ENCODE results near the gene FREY1. TPM values are rescaled to one million over a fixed set of nuclear protein-coding genes. Genes with fewer than 3 reads are reported as not detected.

FREY1 gene
- total RNA-seq, 2 donors from 2014 or later, result 0.59 to 2.8 TPM

DNA sequence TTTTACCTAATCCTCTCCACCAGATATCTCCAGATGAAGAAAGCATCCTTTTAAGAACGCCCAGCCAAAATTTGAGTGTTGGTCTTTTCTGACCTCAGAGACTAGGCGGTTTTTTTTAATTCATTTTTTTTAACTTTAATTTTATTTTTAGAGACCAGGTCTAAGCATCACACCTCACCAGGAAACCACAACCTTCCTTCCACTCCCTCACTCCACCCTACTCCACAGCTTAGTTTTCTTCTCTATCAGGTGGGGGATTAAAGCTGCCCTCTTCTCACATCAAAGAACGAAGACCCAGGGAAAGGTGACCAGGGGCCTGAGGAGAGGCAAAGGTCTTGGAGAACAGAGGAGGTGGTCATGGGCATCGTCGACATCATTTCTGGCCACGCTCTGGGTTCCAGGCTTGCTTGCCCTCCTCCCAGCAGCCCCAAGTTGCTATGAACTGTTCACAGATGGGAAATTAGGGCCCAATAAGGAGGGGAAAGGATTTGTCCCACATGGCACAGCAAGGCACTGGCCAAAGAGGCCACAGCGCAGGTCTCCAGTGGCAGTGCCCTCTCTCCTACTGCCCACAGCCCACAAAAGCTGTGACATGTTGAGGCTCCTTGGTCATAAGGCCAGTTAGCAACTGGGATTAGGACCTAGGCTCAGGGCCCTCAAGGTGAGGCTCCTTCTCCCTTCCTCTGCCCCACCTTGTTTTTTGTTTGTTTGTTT, 12.0 kb upstream of the FREY1 start:
- WGBS, result 78% methylated on average over 7 of the region's 7 CpGs

DNA sequence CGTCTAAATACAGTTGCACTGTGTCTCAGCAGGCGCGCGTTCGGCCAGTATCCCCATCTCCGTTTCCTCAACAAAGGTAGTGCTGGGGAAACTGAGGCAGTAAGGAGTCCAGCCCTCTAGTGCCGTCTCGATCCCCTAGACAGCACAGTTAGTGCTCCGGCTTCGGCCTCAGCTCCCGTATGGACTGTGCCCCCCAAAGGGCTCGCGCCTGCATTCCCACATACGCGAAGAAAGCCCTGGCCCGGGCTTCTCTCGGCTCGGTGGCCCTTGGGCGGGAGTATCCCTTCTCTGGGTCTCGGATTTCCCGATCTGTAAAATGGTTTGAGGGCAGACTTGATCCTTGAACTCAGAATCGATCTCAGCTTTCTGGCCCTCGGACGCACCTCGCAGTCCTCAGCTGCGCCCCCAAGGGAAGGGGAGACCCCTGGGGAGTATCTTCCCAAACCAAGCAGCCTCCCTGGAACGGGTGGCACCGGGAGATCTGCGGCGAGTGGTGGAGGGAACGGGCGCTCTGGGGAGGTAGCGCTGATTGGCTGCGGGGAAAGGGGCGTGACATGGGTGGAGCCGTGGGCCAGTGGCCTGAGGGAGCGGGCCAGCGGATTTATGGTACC, 11.4 kb upstream of the FREY1 start:
- peak; percentile 79 for DNase-seq (ENCODE audit: low spot score)
- H3K36me3 ChIP-seq, result peaks cover 0 to 10% of the 10 kb centered on the region in 2 donors
- WGBS, result 1% methylated on average over 38 of the region's 38 CpGs
- H3K9me3 ChIP-seq, result no peaks in the 10 kb centered on the region
- intact Hi-C loops (cut with DNase I), result loop anchor here (5.0 kb wide), 1 partner anchor 71 kb away; the partner anchor contains the start of gene CRY2
- H3K4me3 ChIP-seq, result peak overlapping the region; percentile 60 to 74
- TF ChIP-seq, protein P1, sequence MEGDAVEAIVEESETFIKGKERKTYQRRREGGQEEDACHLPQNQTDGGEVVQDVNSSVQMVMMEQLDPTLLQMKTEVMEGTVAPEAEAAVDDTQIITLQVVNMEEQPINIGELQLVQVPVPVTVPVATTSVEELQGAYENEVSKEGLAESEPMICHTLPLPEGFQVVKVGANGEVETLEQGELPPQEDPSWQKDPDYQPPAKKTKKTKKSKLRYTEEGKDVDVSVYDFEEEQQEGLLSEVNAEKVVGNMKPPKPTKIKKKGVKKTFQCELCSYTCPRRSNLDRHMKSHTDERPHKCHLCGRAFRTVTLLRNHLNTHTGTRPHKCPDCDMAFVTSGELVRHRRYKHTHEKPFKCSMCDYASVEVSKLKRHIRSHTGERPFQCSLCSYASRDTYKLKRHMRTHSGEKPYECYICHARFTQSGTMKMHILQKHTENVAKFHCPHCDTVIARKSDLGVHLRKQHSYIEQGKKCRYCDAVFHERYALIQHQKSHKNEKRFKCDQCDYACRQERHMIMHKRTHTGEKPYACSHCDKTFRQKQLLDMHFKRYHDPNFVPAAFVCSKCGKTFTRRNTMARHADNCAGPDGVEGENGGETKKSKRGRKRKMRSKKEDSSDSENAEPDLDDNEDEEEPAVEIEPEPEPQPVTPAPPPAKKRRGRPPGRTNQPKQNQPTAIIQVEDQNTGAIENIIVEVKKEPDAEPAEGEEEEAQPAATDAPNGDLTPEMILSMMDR (IDR thresholded peaks at IDR 0.05), result no peak
- TF ChIP-seq POLR2A (IDR thresholded peaks at IDR 0.05) (peak; percentile 55), POLR2AphosphoS5 (IDR thresholded peaks at IDR 0.05) (peak; percentile 65)
- no peaks in the 10 kb centered on the region for H3K27me3 ChIP-seq (replicated peaks; ENCODE audit: insufficient read depth)
- peaks cover 21% of the 10 kb centered on the region for H3K4me1 ChIP-seq (replicated peaks)
- peak overlapping the region; percentile 89 to 90 for H3K27ac ChIP-seq

More for the DNA sequence above, 12.0 kb upstream of the FREY1 start:
- H3K36me3 ChIP-seq, result peaks cover 0 to 7% of the 10 kb centered on the region in 2 donors
- peaks cover 21% of the 10 kb centered on the region for H3K4me1 ChIP-seq (replicated peaks)
- intact Hi-C loops (cut with DNase I), result loop anchor here (5.0 kb wide), 1 partner anchor 72 kb away; the partner anchor contains the start of gene CRY2
- peak overlapping the region; percentile 89 to 90 for H3K27ac ChIP-seq
- H3K9me3 ChIP-seq, result no peaks in the 10 kb centered on the region
- DNase-seq (ENCODE audit: low spot score), result no peak
- no peaks in the 10 kb centered on the region for H3K27me3 ChIP-seq (replicated peaks; ENCODE audit: insufficient read depth)
- TF ChIP-seq POLR2A (IDR thresholded peaks at IDR 0.05) (no peak), POLR2AphosphoS5 (IDR thresholded peaks at IDR 0.05) (no peak)
- TF ChIP-seq, protein P1 (IDR thresholded peaks at IDR 0.05), result no peak
- H3K4me3 ChIP-seq, result peak overlapping the region in 1 of 2 donors; percentile 60

DNA sequence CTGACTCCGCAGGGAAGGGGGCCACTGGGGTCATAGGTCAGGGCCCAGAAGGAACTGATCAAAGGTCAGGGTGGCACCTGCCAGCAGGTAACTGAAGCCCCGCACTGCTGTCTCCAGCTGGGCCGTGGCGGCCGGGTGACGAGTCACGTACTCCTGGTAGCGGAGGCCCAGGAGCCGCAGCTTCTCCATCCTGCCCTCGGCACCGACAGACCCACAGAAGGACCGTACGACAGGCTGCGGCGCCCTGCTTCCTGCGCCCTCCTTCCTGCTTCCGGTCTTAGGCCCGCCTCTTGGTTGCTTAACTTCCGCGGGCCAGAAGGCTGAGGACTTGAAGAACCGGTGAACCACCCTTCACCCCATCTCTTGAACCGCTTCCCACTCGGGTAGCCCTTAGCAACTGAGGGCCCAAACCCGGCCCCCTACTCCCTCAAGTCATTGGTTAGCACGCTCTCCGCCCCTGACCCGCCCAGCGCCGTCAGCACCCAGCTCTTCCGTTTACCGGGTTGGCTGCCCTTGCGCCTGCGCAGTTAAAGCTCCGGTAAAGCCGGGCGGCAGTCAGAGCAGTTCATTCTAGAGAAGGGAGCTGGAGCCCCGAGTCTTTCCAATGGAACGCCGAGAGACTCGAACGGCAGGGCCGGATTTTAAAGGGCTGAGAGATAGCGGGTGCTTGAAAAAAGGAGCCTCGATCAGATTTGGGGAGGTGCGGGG, 10.7 kb upstream of the FREY1 start, which contains the start of gene PEX16:
TSS of gene PEX16 (minus strand) at position 255 of the 708 bp plus-strand sequence. CDS start at position 189, 66 bp downstream.
- under 1% methylated on average over 28 of the region's 45 CpGs for WGBS
- peaks cover 0 to 10% of the 10 kb centered on the region in 2 donors for H3K36me3 ChIP-seq
- peaks cover 21% of the 10 kb centered on the region for H3K4me1 ChIP-seq (replicated peaks)
- intact Hi-C loops (cut with DNase I), result loop anchor here (5.0 kb wide), 1 partner anchor 70 kb away; the partner anchor contains the start of gene CRY2
- peak within 1 kb of the TSS; percentile 60 to 74 for H3K4me3 ChIP-seq
- TF ChIP-seq, protein P1 (IDR thresholded peaks at IDR 0.05), result no peak
- peak; percentile 85 for TF ChIP-seq POLR2A (IDR thresholded peaks at IDR 0.05)
- TF ChIP-seq POLR2AphosphoS5 (IDR thresholded peaks at IDR 0.05), result peak; percentile 99
- DNase-seq (ENCODE audit: low spot score), result peak; percentile 99
- no peaks in the 10 kb centered on the region for H3K27me3 ChIP-seq (replicated peaks; ENCODE audit: insufficient read depth)
- no peaks in the 10 kb centered on the region for H3K9me3 ChIP-seq
- H3K27ac ChIP-seq, result peak within 1 kb of the TSS; percentile 89 to 90

DNA sequence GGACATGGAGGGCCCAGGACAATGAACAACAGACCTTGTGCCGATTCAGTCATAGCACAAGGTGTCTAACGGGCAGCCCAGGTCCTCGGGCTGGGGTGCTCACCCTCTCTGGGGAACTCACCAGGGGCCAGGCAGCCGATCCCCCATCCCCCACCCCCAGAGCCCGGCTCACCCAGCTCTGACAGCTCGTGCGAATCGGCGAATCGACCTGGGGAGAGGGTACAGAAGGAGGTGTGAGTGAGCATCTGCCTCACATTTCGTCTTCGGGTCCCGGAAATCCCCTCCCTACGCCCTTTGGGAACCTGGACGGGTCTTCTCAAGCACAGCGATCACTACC, 10.2 kb upstream of the FREY1 start:
- Histone ChIP-seq H3K36me3 (peaks cover 0 to 10% of the 10 kb centered on the region in 2 donors), H3K9me3 (no peaks in the 10 kb centered on the region), H3K27ac (peak overlapping the region; percentile 89 to 90), H3K27me3 (replicated peaks; ENCODE audit: insufficient read depth) (no peaks in the 10 kb centered on the region), H3K4me1 (replicated peaks) (peaks cover 21% of the 10 kb centered on the region), H3K4me3 (peak overlapping the region; percentile 60 to 74)
- intact Hi-C loops (cut with DNase I), result loop anchor here (5.0 kb wide), 1 partner anchor 70 kb away; the partner anchor contains the start of gene CRY2
- 4% methylated on average over 16 of the region's 16 CpGs for WGBS
- TF ChIP-seq, protein P1 (IDR thresholded peaks at IDR 0.05), result no peak
- TF ChIP-seq POLR2AphosphoS5 (IDR thresholded peaks at IDR 0.05), result no peak
- no peak for TF ChIP-seq POLR2A (IDR thresholded peaks at IDR 0.05)
- no peak for DNase-seq (ENCODE audit: low spot score)
